ENCODE results near the gene RHOG. TPM values are rescaled to one million over a fixed set of nuclear protein-coding genes. Genes with fewer than 3 reads are reported as not detected.

RHOG gene
- total RNA-seq, 1 donor from 2014 or later, result 8.1 TPM

Other genes starting within 250 kb of the RHOG start
- not detected in 2 replicates for gene ART5, start 199.0 kb downstream of the RHOG start, total RNA-seq
- not detected in 2 replicates for gene ART1, start 195.8 kb downstream of the RHOG start, total RNA-seq
- gene CHRNA10, start 169.6 kb downstream of the RHOG start, total RNA-seq, result 0.13 and 0.25 TPM in 2 replicates
- gene NUP98, start 43.4 kb downstream of the RHOG start, total RNA-seq, result 82.4 and 106 TPM in 2 replicates
- gene PGAP2, start 32.4 kb downstream of the RHOG start, total RNA-seq, result 7.7 and 13.7 TPM in 2 replicates
- 15.7 and 26.6 TPM in 2 replicates for gene STIM1, start 14.7 kb upstream of the RHOG start, total RNA-seq